Activated CD8-positive, alpha-beta T cell treated with anti-CD3 and anti-CD28 coated beads for 36 hours (primary cell): Measurements from ENCODE around the gene APCDD1. TPM values are rescaled to one million over a fixed set of nuclear protein-coding genes. Genes with fewer than 3 reads are reported as not detected.
"Not testable (repeated sequence)": the region's sequence is repeated elsewhere in the genome, so short reads cannot be mapped to it uniquely, and the experiment has no call there.

Experiments used
- ATAC-seq: fragments of 200-7000 bp; cut with Tn5 transposase; one replicate; pipeline ENCODE4 v1.10.0; 2021; ENCODE audit warnings: mild to moderate bottlenecking, moderate library complexity
- CTCF ChIA-PET: fragments of 350-600 bp; sonication (Branson Sonifier 250); formaldehyde crosslinking; loops from one replicate; lab custom pipeline; 2021; ENCODE audit warnings: antibody characterized with exemption; lab: Charles Lee
- POLR2A ChIA-PET: fragments of 350-600 bp; sonication (Branson Sonifier 250); formaldehyde crosslinking; loops from one replicate; lab custom pipeline; 2021; ENCODE audit warnings: antibody characterized with exemption; lab: Charles Lee
- DNase-seq: peaks from one replicate; pipeline ENCODE4 v3.0.0-alpha.2; 2020
- H3K27ac Mint-ChIP-seq: one replicate; pipeline ENCODE4 v1.8.0; 2021; ENCODE audit warnings: mild to moderate bottlenecking, mixed read lengths
- H3K27me3 Mint-ChIP-seq: one replicate; pipeline ENCODE4 v1.8.0; 2021; ENCODE audit warnings: mixed read lengths
- H3K36me3 Mint-ChIP-seq: one replicate; pipeline ENCODE4 v1.8.0; 2021; ENCODE audit warnings: low read depth, mixed read lengths
- H3K4me1 Mint-ChIP-seq: one replicate; pipeline ENCODE4 v1.8.0; 2021; ENCODE audit warnings: low read depth, mixed read lengths
- H3K4me3 Mint-ChIP-seq: one replicate; pipeline ENCODE4 v1.8.0; 2021; ENCODE audit warnings: mild to moderate bottlenecking, moderate library complexity, mixed read lengths
- H3K9me3 Mint-ChIP-seq: one replicate; pipeline ENCODE4 v1.8.0; 2021; ENCODE audit warnings: mixed read lengths
- intact Hi-C: fragments of 100-400 bp; cut with micrococcal nuclease; formaldehyde crosslinking; loops from one replicate; pipeline ENCODE4 v1.10.0; 2022
- total RNA-seq, 2 experiments: library from RNA; stranded (reverse); gene quantifications; one replicate each; pipeline ENCODE4 v1.2.3, GENCODE V29; 2021
- TF ChIP-seq, protein P1 (sequence below): fragments of 200-600 bp; IDR thresholded peaks from one replicate; pipeline ENCODE4 v1.8.0; 2022; ENCODE audit warnings: antibody characterized with exemption, mild to moderate bottlenecking

The APCDD1 gene
- total RNA-seq, 2 experiments from 2014 or later: not detected

DNA sequence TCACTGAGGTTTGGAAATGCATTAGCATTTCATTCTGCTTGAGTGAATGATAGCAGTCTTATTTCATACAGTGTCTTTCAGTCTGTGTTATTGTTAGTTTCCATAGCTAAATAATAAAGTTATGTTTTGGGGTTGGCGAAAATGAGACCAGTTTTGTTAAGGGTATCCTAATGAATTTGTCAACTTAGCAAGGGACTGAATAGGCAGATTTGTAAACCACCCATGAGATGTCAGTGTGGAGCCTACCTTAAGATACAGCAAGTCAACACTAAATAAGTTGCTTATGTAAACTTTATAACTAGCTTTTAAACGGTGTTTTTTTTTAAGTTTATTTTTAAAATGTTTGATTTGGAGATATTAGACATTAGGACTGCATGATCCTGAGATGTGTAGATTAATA, 83.3 kb downstream of the APCDD1 start:
- Mint-ChIP-seq H3K27ac (no peak overlapping the region), H3K4me3 (no peak overlapping the region), H3K27me3 (no peaks in the 10 kb centered on the region), H3K9me3 (no peaks in the 10 kb centered on the region), H3K4me1 (peaks cover 15% of the 10 kb centered on the region), H3K36me3 (peaks cover 34% of the 10 kb centered on the region)
- CTCF ChIA-PET: interaction anchor here (0.8 to 1.2 kb wide), 2 partner anchors 8 to 10 kb away, joined by 3 read pairs; no protein-coding TSS in a partner anchor
- DNase-seq: no peak
- POLR2A ChIA-PET: no interaction called here
- no peak for ATAC-seq
- intact Hi-C loops: no loop called here
- TF ChIP-seq, protein P1, sequence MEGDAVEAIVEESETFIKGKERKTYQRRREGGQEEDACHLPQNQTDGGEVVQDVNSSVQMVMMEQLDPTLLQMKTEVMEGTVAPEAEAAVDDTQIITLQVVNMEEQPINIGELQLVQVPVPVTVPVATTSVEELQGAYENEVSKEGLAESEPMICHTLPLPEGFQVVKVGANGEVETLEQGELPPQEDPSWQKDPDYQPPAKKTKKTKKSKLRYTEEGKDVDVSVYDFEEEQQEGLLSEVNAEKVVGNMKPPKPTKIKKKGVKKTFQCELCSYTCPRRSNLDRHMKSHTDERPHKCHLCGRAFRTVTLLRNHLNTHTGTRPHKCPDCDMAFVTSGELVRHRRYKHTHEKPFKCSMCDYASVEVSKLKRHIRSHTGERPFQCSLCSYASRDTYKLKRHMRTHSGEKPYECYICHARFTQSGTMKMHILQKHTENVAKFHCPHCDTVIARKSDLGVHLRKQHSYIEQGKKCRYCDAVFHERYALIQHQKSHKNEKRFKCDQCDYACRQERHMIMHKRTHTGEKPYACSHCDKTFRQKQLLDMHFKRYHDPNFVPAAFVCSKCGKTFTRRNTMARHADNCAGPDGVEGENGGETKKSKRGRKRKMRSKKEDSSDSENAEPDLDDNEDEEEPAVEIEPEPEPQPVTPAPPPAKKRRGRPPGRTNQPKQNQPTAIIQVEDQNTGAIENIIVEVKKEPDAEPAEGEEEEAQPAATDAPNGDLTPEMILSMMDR: no peak

DNA sequence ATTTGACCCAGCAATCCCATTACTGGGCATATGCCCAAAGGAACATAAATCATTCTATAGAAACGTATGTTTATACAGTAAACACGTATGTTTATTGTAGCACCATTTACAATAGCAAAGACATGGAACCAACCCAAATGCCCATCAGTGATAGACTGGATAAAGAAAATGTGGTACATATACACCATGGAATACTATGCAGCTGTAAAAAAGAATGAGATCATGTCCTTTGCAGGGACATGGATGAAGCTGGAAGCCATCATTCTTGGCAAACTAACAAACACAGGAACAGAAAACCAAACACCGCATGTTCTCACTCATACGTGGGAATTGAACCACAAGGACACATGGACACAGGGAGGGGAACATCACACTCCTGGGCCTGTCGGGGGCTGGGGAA, 84.7 kb downstream of the APCDD1 start:
- POLR2A ChIA-PET: interaction anchor here (1.0 kb wide), 1 partner anchor 12 kb away, joined by 3 read pairs; no protein-coding TSS in a partner anchor
- H3K27me3 Mint-ChIP-seq, DNase-seq, CTCF ChIA-PET, intact Hi-C loops, H3K4me3 Mint-ChIP-seq, H3K9me3 Mint-ChIP-seq, H3K27ac Mint-ChIP-seq, ATAC-seq: not testable (repeated sequence)
- Mint-ChIP-seq H3K4me1 (peaks cover 15% of the 10 kb centered on the region), H3K36me3 (peaks cover 36% of the 10 kb centered on the region)

Other genes starting within 250 kb of the APCDD1 start
- gene NAPG, start 71.4 kb downstream of the APCDD1 start, total RNA-seq: 10 to 100 TPM; 27.5 to 29.7 TPM